Keratinocyte (primary cell): ENCODE measurements around the gene EXOC8. TPM values are rescaled to one million over a fixed set of nuclear protein-coding genes. Genes with fewer than 3 reads are reported as not detected.
A peak's percentile ranks its signal among the peaks of the same experiment; 100 is the strongest.

ENCODE experiments used
- DNase-seq: peaks from one replicate; pipeline ENCODE4 v3.0.0-alpha.2; 2011; ENCODE audit warnings: low read depth, missing footprints, low spot score
- FAIRE-seq: peaks from 2 replicates; lab custom pipeline; 2011; peaks lifted over from hg19 to GRCh38; lab: Jason Lieb, UNC
- H2AFZ ChIP-seq: 2 replicates; pipeline ENCODE4 v1.6.0; 2012; ENCODE audit warnings: low read length, control low read depth, inconsistent platforms; ENCODE audit not compliant: control insufficient read depth
- H3K27ac ChIP-seq: 2 replicates; pipeline ENCODE4 v1.5.1; 2011; ENCODE audit warnings: low read length; ENCODE audit not compliant: control insufficient read depth, insufficient read depth
- H3K27me3 ChIP-seq: 3 replicates; pipeline ENCODE4 v1.6.0; 2011; ENCODE audit warnings: low read length; ENCODE audit not compliant: control insufficient read depth, insufficient read depth; ENCODE audit errors: extremely low read depth
- H3K36me3 ChIP-seq, 2 experiments: 2 replicates in 1 of 2; 3 replicates in 1 of 2; pipeline ENCODE4 v1.5.1; 2011; ENCODE audit warnings: low read length in 2 of 2, mild to moderate bottlenecking in 1 of 2; ENCODE audit not compliant: control insufficient read depth in 2 of 2, insufficient read depth in 2 of 2; ENCODE audit errors: extremely low read depth in 1 of 2
- H3K4me1 ChIP-seq: 3 replicates; pipeline ENCODE4 v1.5.1; 2011; ENCODE audit warnings: low read length; ENCODE audit not compliant: control insufficient read depth, insufficient read depth; ENCODE audit errors: extremely low read depth
- H3K4me2 ChIP-seq: 3 replicates; pipeline ENCODE4 v1.6.0; 2011; ENCODE audit warnings: low read depth, low read length; ENCODE audit not compliant: control insufficient read depth, insufficient read depth; ENCODE audit errors: extremely low read depth
- H3K4me3 ChIP-seq, 3 experiments: fragments of 200-600 bp in 1 of 3; sonication (generic) in 1 of 3; 2 replicates in 2 of 3; 3 replicates in 1 of 3; pipeline ENCODE4 v1.5.1; 2011 to 2016; ENCODE audit warnings: low read length in 3 of 3, mild to moderate bottlenecking in 3 of 3, control low read depth in 2 of 3, inconsistent platforms in 1 of 3, low read depth in 1 of 3, mixed read lengths in 1 of 3, mixed run types in 1 of 3, moderate library complexity in 1 of 3; ENCODE audit not compliant: control insufficient read depth in 2 of 3, insufficient read depth in 2 of 3; ENCODE audit errors: extremely low read depth in 1 of 3
- H3K79me2 ChIP-seq: 2 replicates; pipeline ENCODE4 v1.6.0; 2012; ENCODE audit warnings: low read length; ENCODE audit not compliant: control insufficient read depth, insufficient read depth
- H3K9ac ChIP-seq: 3 replicates; pipeline ENCODE4 v1.6.0; 2011; ENCODE audit warnings: low read length; ENCODE audit not compliant: control insufficient read depth, insufficient read depth; ENCODE audit errors: extremely low read depth
- H3K9me1 ChIP-seq: 3 replicates; pipeline ENCODE4 v1.6.0; 2011; ENCODE audit warnings: low read length; ENCODE audit not compliant: control insufficient read depth, insufficient read depth; ENCODE audit errors: extremely low read depth
- H3K9me3 ChIP-seq: 2 replicates; pipeline ENCODE4 v1.5.1; 2012; ENCODE audit warnings: low read depth, low read length; ENCODE audit not compliant: control insufficient read depth
- H4K20me1 ChIP-seq: 3 replicates; pipeline ENCODE4 v1.6.0; 2011; ENCODE audit warnings: low read length; ENCODE audit not compliant: control insufficient read depth, insufficient read depth; ENCODE audit errors: extremely low read depth
- EZH2 ChIP-seq: IDR thresholded peaks from one replicate; pipeline ENCODE4 v1.6.1; 2012; ENCODE audit warnings: inconsistent platforms, mild to moderate bottlenecking, low read length, moderate library complexity
- dilution Hi-C: fragments of 300-500 bp; cut with MboI; formaldehyde crosslinking; loops from one replicate; pipeline ENCODE4 v1.7.0; 2020; ENCODE audit warnings: low sequenced_read_pairs; ENCODE audit not compliant: extremely low pct_ligation_motif_present
- polyA plus RNA-seq, 5 experiments: library from polyadenylated mRNA; depleted of rRNA in 3 of 5; stranded (reverse) in 3 of 5; stranded (forward) in 1 of 5; unstranded in 1 of 5; fragments of >200 nt; gene quantifications; 1 replicate in 1 of 5; 2 replicates in 3 of 5; 3 replicates in 1 of 5; pipeline versions ENCODE4 v1.2.1 to v1.2.3, GENCODE V29; 2011 to 2012; ENCODE audit warnings: missing spikeins in 2 of 5, low read depth in 1 of 5, low replicate concordance in 1 of 5
- TF ChIP-seq, protein P1 (sequence below), 3 experiments: IDR thresholded peaks in 1 of 3; conservative IDR thresholded peaks in 1 of 3; optimal IDR thresholded peaks in 1 of 3; 2 replicates in 2 of 3; 3 replicates in 1 of 3; pipeline versions ENCODE3 to v1.5.1; 2011; ENCODE audit warnings: low read length in 3 of 3, mild to moderate bottlenecking in 3 of 3, moderate library complexity in 2 of 3, control low read depth in 1 of 3, inconsistent platforms in 1 of 3; ENCODE audit not compliant: insufficient read depth in 2 of 3; ENCODE audit errors: extremely low read depth in 1 of 3

EXOC8 gene
- polyA plus RNA-seq, 1 donor (not counting 4 experiments of a cell fraction or from before 2014, with no cell fraction given) = 6.9 TPM

DNA sequence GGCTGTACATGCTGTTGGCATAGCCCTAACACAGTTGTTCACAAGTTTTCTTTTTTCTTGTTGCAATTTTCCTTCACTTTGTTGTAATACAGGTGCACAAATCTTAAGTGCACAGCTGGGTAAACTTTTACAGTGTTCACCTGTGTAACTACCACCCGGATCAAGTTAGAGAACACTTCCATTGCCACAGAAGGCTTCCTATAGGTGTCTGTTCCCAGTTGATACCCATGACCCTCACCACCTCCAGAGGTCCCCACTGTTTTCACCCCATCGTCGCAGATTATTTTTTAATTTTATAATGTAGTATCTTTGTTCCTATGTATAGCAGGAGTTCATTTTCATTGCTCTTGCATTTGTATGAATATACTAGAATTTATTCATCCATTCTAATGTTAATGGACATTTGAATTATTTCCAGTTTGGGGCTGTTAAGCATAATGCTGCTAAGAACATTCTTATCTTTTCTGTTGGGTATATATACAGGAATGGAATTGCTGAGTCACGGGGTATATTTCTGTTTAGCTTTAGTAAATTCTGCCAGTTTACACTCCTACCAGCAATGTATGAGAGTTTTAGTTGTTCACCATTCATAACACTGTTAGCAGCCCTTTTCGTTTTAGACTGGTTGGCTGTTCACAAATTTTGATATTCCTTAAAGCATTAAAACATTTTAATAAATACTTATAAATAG lies 16.8 kb upstream of the EXOC8 start:
- Histone ChIP-seq H3K4me1 (peaks cover 7% of the 10 kb centered on the region), H3K36me3 (peaks cover 11 to 18% of the 10 kb centered on the region in 2 experiments), H3K4me2 (no peak overlapping the region), H3K9me1 (no peaks in the 10 kb centered on the region), H3K9me3 (no peaks in the 10 kb centered on the region), H3K27me3 (no peaks in the 10 kb centered on the region), H2AFZ (no peak overlapping the region), H3K4me3 (no peak overlapping the region), H3K27ac (no peak overlapping the region), H3K79me2 (no peaks in the 10 kb centered on the region), H4K20me1 (no peaks in the 10 kb centered on the region), H3K9ac (no peak overlapping the region)
- no peak for TF ChIP-seq EZH2
- TF ChIP-seq, protein P1, sequence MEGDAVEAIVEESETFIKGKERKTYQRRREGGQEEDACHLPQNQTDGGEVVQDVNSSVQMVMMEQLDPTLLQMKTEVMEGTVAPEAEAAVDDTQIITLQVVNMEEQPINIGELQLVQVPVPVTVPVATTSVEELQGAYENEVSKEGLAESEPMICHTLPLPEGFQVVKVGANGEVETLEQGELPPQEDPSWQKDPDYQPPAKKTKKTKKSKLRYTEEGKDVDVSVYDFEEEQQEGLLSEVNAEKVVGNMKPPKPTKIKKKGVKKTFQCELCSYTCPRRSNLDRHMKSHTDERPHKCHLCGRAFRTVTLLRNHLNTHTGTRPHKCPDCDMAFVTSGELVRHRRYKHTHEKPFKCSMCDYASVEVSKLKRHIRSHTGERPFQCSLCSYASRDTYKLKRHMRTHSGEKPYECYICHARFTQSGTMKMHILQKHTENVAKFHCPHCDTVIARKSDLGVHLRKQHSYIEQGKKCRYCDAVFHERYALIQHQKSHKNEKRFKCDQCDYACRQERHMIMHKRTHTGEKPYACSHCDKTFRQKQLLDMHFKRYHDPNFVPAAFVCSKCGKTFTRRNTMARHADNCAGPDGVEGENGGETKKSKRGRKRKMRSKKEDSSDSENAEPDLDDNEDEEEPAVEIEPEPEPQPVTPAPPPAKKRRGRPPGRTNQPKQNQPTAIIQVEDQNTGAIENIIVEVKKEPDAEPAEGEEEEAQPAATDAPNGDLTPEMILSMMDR (optimal IDR thresholded peaks at IDR 0.05 in 1 of 3, IDR thresholded peaks at IDR 0.05 in 1 of 3, conservative IDR thresholded peaks at IDR 0.05 in 1 of 3; ENCODE audit: extremely low read depth in 1 of 3, insufficient read depth in 2 of 3, low read length in 3 of 3) = no peak
- DNase-seq (no peak), FAIRE-seq (no peak)
- dilution Hi-C loops = no loop called here

DNA sequence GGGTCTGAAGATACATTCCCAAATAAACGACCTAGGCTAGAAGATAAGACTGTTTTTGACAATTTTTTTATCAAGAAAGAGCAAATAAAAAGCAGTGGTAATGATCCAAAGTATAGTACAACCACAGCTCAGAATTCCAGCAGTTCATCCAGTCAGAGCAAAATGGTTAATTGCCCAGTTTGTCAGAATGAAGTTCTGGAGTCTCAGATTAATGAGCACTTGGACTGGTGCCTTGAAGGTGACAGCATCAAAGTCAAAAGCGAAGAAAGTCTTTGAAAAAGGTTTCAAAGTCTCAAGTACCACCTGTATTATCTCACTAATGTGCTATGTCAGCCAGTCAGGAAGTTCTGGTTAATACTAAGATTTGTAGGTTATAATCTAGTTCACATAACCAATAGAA lies 15.4 kb upstream of the EXOC8 start:
- no peak overlapping the region for H3K4me3 ChIP-seq

More for the DNA sequence above, 15.4 kb upstream of the EXOC8 start:
- FAIRE-seq = peak; percentile 51
- Histone ChIP-seq H4K20me1 (no peaks in the 10 kb centered on the region), H3K9ac (no peak overlapping the region), H3K27me3 (no peaks in the 10 kb centered on the region), H3K9me3 (no peaks in the 10 kb centered on the region), H2AFZ (no peak overlapping the region), H3K9me1 (no peaks in the 10 kb centered on the region), H3K27ac (no peak overlapping the region), H3K4me1 (peaks cover 3% of the 10 kb centered on the region), H3K4me2 (no peak overlapping the region), H3K79me2 (no peaks in the 10 kb centered on the region), H3K36me3 (peaks cover 11 to 24% of the 10 kb centered on the region in 2 experiments)
- TF ChIP-seq EZH2 = no peak
- TF ChIP-seq, protein P1 (optimal IDR thresholded peaks at IDR 0.05 in 1 of 3, IDR thresholded peaks at IDR 0.05 in 1 of 3, conservative IDR thresholded peaks at IDR 0.05 in 1 of 3; ENCODE audit: extremely low read depth in 1 of 3, insufficient read depth in 2 of 3, low read length in 3 of 3) = no peak
- dilution Hi-C loops = no loop called here
- DNase-seq = no peak
